Smooth muscle cell of the brain vasculature (primary cell): Measurements from ENCODE around the gene VEGFB.

Experiments used
- DNase-seq: peaks from one replicate; pipeline ENCODE4 v3.0.0-alpha.2; 2012; ENCODE audit warnings: low read depth, low spot score

VEGFB gene

GRCh38 chr11:64281957-64282770 lies 47.8 kb downstream of the VEGFB start:
- DNase-seq, result no peak

GRCh38 chr11:64283092-64283491 lies 48.7 kb downstream of the VEGFB start:
- no peak for DNase-seq

GRCh38 chr11:64284048-64284961 lies 49.9 kb downstream of the VEGFB start, which contains the start of gene BAD:
TSS of gene BAD (minus strand) at chr11:64284665. CDS start at chr11:64284368, 297 bp downstream.
- DNase-seq, result peak; percentile 70

- DNase-seq, result no peak
These were observed 50.8 kb downstream of the VEGFB start, which contains the start of gene GPR137 for GRCh38 chr11:64284962-64285884. TSS of gene GPR137 (plus strand) at chr11:64285848. CDS start at chr11:64286525, 677 bp downstream.

GRCh38 chr11:64285885-64286800 lies 51.8 kb downstream of the VEGFB start:
- DNase-seq, result no peak

GRCh38 chr11:64286801-64287159 lies 52.4 kb downstream of the VEGFB start:
- no peak for DNase-seq

- DNase-seq, result no peak
These were observed 53.4 kb downstream of the VEGFB start for GRCh38 chr11:64287676-64288352.

GRCh38 chr11:64288353-64288750 lies 54.0 kb downstream of the VEGFB start:
- DNase-seq, result no peak
